ENCODE measurements around the gene MEI1. TPM values are rescaled to one million over a fixed set of nuclear protein-coding genes. Genes with fewer than 3 reads are reported as not detected.

Gene MEI1
- total and polyA plus RNA-seq, 2 donors (not counting 1 experiment from before 2014, with no cell fraction given) = 50.1 to 64.8 TPM

GRCh38 chr22:41752011-41752970, 53.0 kb downstream of the MEI1 start:
- H4K20me1 ChIP-seq (ENCODE audit: control insufficient read depth, insufficient read depth, low read length, poor library complexity, severe bottlenecking) = no peaks in the 10 kb centered on the region
- CTCF ChIA-PET = interaction anchor here (2.4 kb wide), 1 partner anchor 10 kb away, joined by 13 read pairs; no protein-coding TSS in a partner anchor
- H3K4me2 ChIP-seq (replicated peaks; ENCODE audit: low read depth, low read length, poor library complexity, severe bottlenecking) = no peak overlapping the region
- TF ChIP-seq EZH2 (IDR thresholded peaks at IDR 0.05; ENCODE audit: borderline replicate concordance, insufficient read depth, low read depth, low read length, poor library complexity, severe bottlenecking) = no peak
- TF ChIP-seq CTCF (IDR thresholded peaks at IDR 0.05) = no peak
- H3K9me3 Mint-ChIP-seq (ENCODE audit: insufficient read depth) = no peaks in the 10 kb centered on the region
- H3K27ac ChIP-seq (ENCODE audit: low read length in 2 of 2) = no peak overlapping the region
- no peaks in the 10 kb centered on the region for H3K36me3 ChIP-seq (replicated peaks in 1 of 2; ENCODE audit: control extremely low read depth in 1 of 2, control insufficient read depth in 1 of 2, extremely low read depth in 1 of 2, insufficient read depth in 2 of 2, low read length in 1 of 2)
- H3K79me2 ChIP-seq (ENCODE audit: control insufficient read depth, insufficient read depth, low read length) = no peaks in the 10 kb centered on the region
- H3K4me1 Mint-ChIP-seq = peaks cover 18% of the 10 kb centered on the region
- WGBS (ENCODE audit: insufficient coverage) = 88% methylated on average over 3 of the region's 5 CpGs
- no peaks in the 10 kb centered on the region for H3K27me3 Mint-ChIP-seq
- no peak overlapping the region for H3K4me3 ChIP-seq (ENCODE audit: control extremely low read depth in 1 of 5, extremely low read depth in 1 of 5, insufficient read depth in 1 of 5, low read depth in 2 of 5, low read length in 4 of 5)
- H2AFZ ChIP-seq (ENCODE audit: insufficient read depth, low read depth, low read length, poor library complexity, severe bottlenecking) = no peak overlapping the region
- H3K4me1 ChIP-seq (ENCODE audit: control insufficient read depth in 2 of 2, insufficient read depth in 2 of 2, low read length in 2 of 2) = peaks cover 8 to 17% of the 10 kb centered on the region in 2 donors
- H3K27me3 ChIP-seq (replicated peaks in 1 of 4; ENCODE audit: control extremely low read depth in 1 of 4, control insufficient read depth in 3 of 4, insufficient read depth in 4 of 4, low read length in 3 of 4) = peaks cover 0 to 3% (median 0%) of the 10 kb centered on the region in 4 experiments
- no peak overlapping the region for H3K4me3 Mint-ChIP-seq
- POLR2A ChIA-PET = interaction anchor here (0.7 to 1.1 kb wide), 2 partner anchors 48 to 450 kb away, joined by 3 to 4 read pairs; partner anchors contain the start of gene CCDC134
- intact Hi-C loops (cut with micrococcal nuclease) = no loop called here
- no peaks in the 10 kb centered on the region for H3K9me3 ChIP-seq (ENCODE audit: control extremely low read depth in 1 of 3, control insufficient read depth in 2 of 3, insufficient read depth in 1 of 3, low read length in 2 of 3)
- H3K27ac Mint-ChIP-seq = peak overlapping the region; percentile 4
- ATAC-seq (ENCODE audit: low read depth) (no peak), DNase-seq (no peak)
- no peak overlapping the region for H3K9ac ChIP-seq (ENCODE audit: low read length)

GRCh38 chr22:41753984-41754383, 54.7 kb downstream of the MEI1 start:
- Mint-ChIP-seq H3K4me1 (peaks cover 9% of the 10 kb centered on the region), H3K27me3 (no peaks in the 10 kb centered on the region), H3K9me3 (ENCODE audit: insufficient read depth) (no peaks in the 10 kb centered on the region), H3K4me3 (no peak overlapping the region), H3K27ac (no peak overlapping the region)
- H3K27me3 ChIP-seq (replicated peaks in 1 of 4; ENCODE audit: control extremely low read depth in 1 of 4, control insufficient read depth in 3 of 4, insufficient read depth in 4 of 4, low read length in 3 of 4) = peaks cover 0 to 3% (median 0%) of the 10 kb centered on the region in 4 experiments
- no peak for ATAC-seq (ENCODE audit: low read depth)
- peaks cover 0 to 5% of the 10 kb centered on the region in 2 donors for H3K4me1 ChIP-seq (ENCODE audit: control insufficient read depth in 2 of 2, insufficient read depth in 2 of 2, low read length in 2 of 2)
- H3K4me3 ChIP-seq (ENCODE audit: control extremely low read depth in 1 of 5, extremely low read depth in 1 of 5, insufficient read depth in 1 of 5, low read depth in 2 of 5, low read length in 4 of 5) = no peak overlapping the region
- intact Hi-C loops (cut with micrococcal nuclease) = no loop called here
- POLR2A ChIA-PET = no interaction called here
- no peak overlapping the region for H3K9ac ChIP-seq (ENCODE audit: low read length)
- TF ChIP-seq CTCF (IDR thresholded peaks at IDR 0.05) (no peak), EZH2 (IDR thresholded peaks at IDR 0.05; ENCODE audit: borderline replicate concordance, insufficient read depth, low read depth, low read length, poor library complexity, severe bottlenecking) (no peak)
- no peak overlapping the region for H3K4me2 ChIP-seq (replicated peaks; ENCODE audit: low read depth, low read length, poor library complexity, severe bottlenecking)
- H3K36me3 ChIP-seq (replicated peaks in 1 of 2; ENCODE audit: control extremely low read depth in 1 of 2, control insufficient read depth in 1 of 2, extremely low read depth in 1 of 2, insufficient read depth in 2 of 2, low read length in 1 of 2) = no peaks in the 10 kb centered on the region
- CTCF ChIA-PET = no interaction called here
- no peaks in the 10 kb centered on the region for H4K20me1 ChIP-seq (ENCODE audit: control insufficient read depth, insufficient read depth, low read length, poor library complexity, severe bottlenecking)
- no peak for DNase-seq
- H3K79me2 ChIP-seq (ENCODE audit: control insufficient read depth, insufficient read depth, low read length) = no peaks in the 10 kb centered on the region
- no peak overlapping the region for H3K27ac ChIP-seq (ENCODE audit: low read length in 2 of 2)
- H2AFZ ChIP-seq (ENCODE audit: insufficient read depth, low read depth, low read length, poor library complexity, severe bottlenecking) = no peak overlapping the region
- WGBS (ENCODE audit: insufficient coverage) = 73% methylated on average over 2 of the region's 2 CpGs
- H3K9me3 ChIP-seq (ENCODE audit: control extremely low read depth in 1 of 3, control insufficient read depth in 2 of 3, insufficient read depth in 1 of 3, low read length in 2 of 3) = no peaks in the 10 kb centered on the region

Measured in B cell (primary cell).